AG08395 (cell line): ENCODE measurements around the gene PGRMC2.

ENCODE experiments used
- DNase-seq: peaks from one replicate; pipeline ENCODE4 v3.0.0; 2012; ENCODE audit warnings: mixed read lengths, low spot score

PGRMC2 gene, protein sequence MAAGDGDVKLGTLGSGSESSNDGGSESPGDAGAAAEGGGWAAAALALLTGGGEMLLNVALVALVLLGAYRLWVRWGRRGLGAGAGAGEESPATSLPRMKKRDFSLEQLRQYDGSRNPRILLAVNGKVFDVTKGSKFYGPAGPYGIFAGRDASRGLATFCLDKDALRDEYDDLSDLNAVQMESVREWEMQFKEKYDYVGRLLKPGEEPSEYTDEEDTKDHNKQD

DNA sequence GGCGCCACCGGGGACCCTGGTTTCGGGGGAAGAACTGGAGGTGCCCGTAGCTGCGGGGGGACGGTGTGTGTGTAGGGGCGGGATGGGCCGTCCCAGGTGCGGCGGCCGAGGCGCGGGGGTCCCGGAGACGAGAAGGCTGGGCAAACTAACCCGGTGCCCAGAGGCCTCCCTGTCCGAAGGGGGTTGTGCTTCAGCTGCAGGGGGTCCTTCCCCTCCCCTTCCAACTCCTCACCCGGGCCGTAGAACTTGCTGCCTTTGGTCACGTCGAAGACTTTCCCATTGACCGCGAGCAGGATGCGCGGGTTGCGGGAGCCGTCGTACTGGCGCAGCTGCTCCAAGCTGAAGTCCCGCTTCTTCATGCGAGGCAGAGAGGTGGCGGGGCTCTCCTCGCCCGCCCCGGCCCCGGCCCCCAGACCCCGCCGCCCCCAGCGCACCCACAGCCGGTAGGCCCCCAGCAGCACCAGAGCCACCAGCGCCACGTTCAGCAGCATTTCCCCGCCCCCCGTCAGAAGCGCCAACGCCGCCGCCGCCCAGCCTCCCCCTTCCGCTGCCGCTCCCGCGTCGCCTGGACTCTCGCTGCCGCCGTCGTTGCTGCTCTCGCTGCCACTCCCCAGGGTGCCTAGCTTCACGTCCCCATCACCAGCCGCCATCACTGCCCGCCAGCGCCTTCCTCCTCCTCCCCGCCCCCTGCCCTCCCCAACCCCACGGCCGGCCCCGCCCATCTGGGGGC is at the start of gene PGRMC2:
TSS of gene PGRMC2 (minus strand) at position 673 of the 730 bp plus-strand sequence. CDS start at position 650, 23 bp downstream.
- no peak for DNase-seq

DNA sequence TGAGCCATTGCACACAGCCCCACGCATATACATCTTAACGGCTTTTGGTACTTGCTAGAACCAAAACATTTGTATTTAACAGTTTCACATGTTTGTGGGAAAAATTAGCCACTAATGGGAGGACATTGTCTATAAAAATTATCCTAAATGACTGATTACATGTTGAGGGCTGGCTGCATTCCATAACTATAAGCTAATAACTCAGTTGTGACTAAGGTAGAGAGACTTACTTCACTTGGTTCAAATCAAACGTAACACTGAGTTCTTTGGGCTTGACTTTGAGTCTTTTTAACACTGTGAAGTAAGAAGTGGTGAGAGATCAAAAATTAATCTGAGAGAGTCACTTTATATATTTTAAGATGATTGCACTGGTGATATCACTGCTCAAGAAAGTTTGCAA is 47.9 kb upstream of the PGRMC2 start:
- no peak for DNase-seq

DNA sequence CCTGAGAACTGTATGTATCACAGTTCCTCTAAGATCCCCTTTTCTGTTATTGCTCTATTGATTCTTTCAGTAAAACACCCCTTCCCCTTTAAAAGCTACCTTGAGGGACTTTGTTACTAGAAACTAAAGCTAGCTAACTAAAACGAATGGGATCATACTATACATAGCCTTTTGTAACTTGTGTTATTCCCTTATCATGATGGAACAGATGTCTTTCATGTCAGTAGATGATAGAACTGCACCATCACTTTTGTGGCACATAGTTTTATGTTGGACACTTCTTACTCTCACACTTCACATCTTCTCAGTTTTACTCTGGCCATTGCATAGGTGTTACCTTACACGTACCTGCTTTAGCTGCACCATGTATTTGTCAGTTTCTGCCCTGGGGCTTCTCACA is 46.6 kb upstream of the PGRMC2 start:
- no peak for DNase-seq

DNA sequence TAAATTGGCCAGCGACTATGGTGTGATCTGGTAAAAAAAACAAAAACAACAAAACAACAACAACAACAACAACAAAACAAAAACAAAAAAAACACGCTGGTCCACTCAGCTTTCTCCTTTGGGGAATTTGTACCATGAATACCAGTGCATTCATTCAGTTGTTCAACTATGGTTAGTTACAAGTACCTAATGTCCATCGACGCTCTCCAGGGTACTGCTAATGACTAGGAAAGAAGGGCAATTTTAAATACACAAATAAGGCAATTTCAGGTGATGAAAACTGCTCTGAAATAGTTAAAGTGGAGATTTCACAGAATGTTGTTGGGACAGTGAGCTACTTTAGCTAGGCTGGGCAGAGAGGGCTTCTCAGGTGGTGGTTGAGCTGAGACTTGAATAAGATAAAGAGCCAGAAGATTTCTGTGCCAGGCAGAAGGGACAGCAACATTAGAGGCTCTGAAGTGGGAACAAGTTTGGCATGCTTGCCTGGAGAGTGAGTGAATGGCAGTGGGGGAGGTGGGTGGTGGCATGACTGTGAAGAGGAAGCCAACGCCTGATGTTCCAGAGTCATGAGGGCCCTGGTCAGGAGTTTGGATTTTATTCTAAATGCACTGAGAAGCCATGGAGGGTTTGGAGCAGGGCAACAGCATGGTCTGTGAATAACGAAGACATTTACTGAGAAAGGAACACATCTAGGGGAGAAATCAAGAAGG is 45.9 kb upstream of the PGRMC2 start:
- no peak for DNase-seq

DNA sequence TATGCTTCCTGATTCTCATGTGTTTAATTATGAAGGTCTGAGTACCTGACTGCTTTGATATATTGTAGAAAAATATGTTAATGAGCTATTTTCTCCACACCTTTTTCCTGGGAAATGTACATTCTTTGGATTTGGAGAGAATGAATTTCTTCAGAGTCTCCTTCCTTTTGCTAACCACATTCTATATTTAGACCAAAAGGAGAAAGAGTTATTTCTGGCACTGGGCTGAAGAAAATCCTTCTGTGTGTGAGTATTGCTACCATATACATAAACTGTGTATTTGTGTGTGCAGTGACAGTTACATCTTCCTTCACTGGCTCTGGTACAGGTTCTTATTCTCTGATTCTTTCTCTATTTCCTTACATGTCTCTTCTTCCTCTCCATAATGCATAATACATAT is 44.5 kb upstream of the PGRMC2 start:
- peak; percentile 26 for DNase-seq

DNA sequence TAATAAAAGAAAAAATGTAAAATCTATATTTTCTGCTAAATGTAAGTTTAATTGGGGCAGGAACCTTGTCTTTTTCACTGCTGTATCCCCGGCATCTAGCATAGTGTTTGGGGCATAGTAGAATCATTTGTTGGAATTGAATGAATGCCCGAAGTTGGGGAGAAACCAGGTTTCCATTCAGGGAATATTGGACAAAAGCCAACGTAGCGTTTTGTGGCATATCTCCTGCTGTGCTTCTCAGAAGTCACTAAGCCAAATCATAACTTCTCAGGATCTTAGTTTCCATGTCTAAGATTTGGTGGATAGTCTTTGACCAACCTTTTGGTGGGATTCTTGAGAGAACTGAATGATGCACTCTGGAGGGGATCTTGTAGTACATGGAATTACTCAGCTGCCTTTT is 42.0 kb upstream of the PGRMC2 start:
- DNase-seq, result no peak

DNA sequence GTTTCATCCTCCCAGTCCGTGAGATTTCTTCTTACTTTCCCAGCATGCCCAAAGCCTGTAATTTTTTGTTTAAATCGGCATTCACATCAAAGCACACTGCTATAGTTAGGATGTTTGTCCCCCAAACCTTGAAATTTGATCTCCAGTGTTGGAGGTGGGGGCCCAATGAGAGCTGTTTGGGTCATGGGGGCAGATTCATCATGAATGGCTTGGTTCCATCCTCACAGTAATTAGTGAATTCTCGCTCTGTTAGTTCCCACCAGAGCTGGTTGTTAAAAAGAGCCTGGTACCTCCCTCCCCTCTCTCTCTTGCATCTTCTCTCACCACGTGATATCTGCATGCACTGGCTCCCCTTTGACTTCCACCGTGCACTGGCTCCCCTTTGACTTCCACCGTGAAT is 40.5 kb upstream of the PGRMC2 start:
- DNase-seq, result no peak

DNA sequence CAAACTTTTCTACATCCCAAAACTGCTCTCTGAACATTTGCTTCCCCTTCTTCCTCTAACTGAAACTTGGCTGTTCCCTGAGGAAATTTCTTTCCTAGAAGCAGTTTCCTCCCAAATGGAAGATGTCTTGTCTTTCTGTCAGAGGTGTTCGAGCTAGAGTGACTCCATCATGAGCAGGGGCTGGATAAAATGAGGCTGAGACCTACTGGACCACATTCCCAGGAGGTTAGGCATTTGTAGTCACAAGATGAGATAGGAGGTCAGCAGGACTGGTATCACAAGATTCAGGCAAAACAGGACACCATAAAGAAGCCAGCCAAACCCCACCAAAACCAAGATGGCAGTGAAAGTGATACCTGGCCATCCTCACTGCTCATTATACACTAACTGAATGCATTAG is 35.8 kb upstream of the PGRMC2 start:
- DNase-seq, result no peak

DNA sequence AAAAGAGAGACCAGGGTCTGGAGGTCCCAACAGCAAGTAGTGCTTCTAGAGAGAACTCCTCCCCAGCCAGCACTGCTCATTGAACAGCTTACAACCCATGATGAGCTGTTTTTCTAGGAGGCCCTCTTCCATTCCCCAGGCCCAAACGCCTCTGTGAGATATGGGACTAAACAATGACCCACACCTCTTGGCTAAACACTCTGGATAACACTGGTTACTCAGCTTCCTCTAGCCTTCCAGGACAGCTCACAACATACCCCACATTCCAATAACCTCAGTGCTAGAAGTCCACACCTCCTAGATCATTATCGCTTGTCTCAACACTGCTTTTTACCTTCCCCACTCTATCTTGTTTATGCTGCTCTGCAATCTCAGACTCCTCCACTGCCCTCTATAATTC is 35.4 kb upstream of the PGRMC2 start:
- DNase-seq, result peak; percentile 83

DNA sequence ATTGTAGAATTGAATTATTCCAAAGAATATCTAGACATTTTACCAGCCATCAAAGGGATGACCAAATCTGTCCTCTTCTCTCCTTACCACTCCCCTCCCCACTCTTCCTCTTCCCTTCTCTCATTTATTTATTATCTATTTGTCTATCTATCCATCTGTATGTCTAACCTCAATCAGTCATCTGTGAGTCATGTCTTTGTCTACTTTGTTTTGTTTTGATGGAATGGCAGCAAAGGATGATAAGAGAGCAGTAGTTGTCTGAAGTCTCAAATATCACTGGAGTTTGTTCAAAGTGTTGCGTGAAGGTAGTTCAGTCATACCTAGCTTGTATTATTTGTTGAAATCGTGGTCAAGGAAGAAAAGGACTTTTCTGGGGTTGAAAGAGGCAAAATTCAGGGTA is 34.7 kb upstream of the PGRMC2 start:
- no peak for DNase-seq

DNA sequence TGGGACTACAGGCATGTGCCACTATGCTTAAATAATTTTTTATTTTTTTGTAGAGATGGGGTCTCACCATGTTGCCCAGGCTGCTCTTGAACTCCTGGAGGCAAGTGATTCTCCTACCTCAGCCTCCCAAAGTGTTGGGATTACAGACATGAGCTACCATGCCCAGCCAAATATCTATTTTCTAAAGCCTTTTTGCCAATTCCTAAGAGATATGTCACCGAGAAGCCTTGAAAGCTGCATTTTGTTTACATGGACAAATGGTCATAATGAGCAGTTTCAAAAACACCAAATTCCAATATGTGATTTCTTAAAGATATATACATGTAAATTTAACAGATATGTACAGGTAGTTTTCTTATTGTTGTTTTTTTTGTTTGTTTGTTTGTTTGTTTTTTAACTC is 33.0 kb upstream of the PGRMC2 start:
- DNase-seq, result no peak

DNA sequence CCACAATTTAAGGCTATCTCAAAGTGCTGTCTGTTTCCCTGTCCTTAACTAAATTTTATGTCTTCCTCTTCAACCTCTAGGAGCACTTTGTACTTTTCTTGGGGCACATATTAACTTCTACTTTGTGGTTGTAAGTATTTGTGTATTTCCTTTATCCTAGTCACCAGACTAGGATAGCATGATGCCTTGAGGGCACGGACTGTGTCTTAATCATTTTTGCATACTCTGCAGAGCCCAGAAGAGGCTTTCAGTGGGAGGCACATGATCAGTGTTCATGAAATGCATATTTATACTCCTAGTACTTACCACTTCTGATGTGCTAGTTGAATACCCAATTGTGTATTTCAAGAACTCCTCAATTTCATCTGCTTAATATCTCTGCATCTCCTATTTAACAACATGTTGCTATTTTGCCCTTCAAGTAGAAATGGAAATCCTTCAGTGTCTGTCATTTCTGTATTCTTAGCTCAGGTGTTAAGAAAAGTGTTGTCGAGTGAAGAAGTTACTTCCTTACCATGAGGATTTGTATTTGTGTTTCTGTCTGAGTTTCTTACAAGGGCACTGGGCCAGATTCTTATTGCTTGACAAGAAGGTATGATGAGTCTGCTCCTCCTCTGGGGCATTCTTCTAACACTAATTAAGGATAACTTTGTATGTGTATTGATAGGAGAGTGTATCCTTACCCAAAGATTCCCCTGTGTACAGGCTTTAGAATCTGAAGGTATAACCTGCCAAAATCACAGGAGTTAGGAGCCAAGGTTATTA is 28.3 kb upstream of the PGRMC2 start:
- no peak for DNase-seq

DNA sequence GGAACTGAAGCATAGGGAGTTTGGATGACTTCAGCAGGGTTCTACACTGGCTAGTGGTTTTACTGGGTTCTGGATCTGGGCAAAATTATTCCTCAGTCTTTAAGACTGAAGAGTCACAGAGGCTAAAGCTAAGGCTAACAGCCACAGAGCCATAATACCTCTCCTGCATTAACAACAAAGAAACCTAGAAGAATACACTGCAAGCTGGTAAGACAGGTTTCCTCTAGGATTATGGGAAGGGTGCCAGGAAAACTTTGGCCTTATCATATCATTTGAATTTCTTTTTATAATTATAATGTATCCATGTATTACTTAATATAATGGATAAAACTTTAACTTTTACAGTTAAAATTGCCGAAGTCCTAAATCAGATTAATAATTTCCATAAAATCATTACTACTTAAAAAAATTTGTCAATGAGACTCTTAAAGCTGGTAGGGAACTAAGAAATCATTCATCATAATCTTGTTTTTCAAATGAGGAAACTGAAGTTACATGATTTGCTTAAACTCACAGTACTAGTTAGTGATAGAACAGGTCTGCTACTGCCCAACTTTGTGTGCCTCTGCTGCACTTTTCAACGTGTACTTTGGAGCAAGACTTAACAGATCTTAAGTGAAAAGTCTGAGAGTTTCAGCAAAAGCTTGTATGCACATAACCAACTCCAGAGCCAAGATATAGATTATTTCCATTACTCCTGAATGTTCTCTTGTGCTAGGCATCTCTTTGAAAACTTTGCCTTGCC is 24.2 kb upstream of the PGRMC2 start:
- no peak for DNase-seq

DNA sequence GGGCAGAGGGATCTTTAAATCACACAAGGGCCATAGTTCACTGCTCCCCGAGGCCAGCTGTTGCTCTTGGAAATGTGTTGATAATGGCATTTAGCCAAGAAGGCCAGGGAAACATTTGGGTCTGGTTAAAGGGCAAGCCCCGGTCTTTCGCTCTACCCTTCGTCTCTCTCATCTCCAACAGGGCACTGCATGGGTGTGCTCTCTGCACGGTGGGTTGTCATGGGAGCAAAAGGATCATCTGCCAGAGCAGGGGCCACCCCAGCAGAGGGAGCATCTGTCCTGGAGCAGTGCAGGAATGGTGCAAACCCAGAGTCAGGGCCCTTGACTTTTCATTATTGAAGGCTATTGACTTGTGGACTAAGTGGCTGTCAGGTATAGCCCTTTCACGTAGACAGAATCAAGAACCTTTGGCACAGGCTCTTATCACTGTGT is 22.7 kb upstream of the PGRMC2 start:
- no peak for DNase-seq

DNA sequence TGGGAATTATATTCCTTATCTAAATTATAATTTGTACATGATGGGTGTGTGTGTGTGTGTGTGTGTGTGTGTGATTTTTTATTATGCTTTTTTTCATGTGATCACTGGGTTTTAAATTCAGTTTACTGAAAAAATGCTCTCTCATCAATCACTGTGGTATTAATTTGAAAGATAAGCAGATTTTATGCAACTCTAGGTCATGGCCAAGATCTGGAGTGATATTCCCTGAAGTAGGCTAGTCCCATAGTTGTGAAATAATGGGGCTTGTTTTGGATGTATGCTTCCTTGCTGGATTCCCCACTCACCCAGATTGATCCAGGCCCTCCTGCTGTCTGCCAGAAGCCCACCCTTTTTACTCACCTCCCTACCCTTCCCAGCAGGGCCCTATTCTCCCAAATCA is 22.0 kb upstream of the PGRMC2 start:
- no peak for DNase-seq

DNA sequence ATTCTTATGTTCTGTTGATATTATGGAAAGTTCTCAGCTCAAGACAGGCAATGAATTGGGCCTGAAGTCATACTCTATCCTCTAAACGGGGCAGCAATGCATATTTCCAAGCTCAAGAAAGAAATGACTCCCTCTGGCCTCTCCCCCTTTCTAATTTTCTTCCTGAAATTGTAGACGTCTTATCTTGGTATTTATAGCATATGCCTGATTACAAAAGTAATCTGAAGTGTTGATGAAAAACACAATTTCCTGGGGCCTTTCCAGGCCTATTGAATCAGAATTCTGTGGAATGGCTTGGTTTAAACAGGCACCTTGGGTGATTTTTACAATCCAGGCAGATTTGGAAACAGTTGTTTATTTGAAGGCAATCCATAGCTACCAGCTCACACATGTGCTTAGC is 21.4 kb upstream of the PGRMC2 start:
- no peak for DNase-seq

DNA sequence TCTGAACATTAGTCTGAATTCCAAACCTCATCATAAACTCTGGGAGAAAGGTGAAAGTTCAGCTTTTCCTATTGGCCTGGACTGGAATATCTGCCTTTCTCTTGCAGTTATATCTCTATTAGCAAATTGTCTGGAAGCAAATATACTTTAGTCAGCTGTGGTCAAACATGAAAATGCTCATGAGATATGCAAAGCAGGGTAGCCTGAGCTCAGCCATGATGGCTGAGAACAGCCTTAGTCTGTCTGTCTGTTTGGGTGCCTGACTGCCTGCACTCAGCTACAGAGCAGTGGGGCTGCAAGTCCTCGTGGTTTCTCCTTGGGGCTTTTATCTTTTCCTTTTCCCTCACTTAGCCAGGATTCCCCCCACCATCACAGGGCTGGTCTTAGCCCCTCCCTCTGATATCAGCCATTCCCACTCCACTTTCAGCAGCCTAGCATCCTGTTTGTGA is 19.5 kb upstream of the PGRMC2 start:
- no peak for DNase-seq

DNA sequence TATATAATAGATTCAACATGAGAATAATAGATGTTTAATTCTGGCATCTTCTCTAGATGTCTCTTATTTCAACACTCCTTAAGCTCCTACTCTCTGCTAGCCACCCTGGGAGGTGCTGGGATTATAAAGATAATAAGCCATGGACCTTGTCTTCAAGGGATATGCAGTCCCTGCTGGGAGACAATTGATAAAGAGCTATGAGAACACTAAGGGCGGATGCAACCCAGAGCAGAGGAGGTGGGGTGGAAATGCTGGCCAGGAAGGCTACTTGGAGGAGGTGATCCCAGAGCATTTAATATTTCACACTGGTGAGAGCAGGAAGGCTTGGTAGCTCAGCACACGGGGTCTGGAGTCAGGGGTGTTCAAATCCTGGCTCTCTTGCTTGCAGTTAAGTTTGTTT is 18.3 kb upstream of the PGRMC2 start:
- no peak for DNase-seq

DNA sequence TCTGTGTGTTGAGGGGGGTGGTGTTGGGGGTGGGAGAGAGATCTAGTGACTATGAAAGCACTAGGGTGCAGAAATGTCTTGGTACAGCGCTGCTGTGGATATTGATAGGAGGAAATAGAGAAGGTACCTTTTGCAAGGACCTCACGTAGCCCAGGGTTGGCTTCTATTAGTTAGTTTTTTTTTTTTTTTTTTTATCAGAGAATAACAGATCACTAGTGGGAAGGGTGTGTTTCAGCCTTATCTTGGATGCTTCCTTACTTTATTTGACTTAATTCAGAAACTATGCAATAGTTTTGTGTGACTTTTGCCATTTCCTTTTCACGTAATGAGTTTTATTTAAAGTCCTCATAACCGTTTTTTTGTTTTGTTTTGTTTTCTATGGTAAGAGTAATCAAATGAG is 16.4 kb upstream of the PGRMC2 start:
- no peak for DNase-seq

DNA sequence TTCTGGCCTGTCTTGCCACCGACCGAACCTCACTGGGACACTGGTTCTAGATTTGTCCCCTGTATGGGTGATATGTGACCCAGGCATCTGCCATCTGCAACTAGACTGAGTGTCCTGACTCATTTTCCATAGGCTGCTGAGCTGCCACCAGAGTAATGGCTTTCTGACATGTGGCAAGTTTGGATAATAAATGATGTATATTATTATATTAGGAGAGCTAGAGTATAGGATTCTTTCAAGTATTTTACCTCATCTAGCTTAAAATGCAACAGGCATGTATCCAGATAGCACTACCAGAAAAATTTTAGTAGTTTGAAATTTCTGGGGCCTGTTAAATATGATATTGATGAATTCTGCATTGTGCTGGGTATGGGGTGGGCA is 15.8 kb upstream of the PGRMC2 start:
- no peak for DNase-seq

DNA sequence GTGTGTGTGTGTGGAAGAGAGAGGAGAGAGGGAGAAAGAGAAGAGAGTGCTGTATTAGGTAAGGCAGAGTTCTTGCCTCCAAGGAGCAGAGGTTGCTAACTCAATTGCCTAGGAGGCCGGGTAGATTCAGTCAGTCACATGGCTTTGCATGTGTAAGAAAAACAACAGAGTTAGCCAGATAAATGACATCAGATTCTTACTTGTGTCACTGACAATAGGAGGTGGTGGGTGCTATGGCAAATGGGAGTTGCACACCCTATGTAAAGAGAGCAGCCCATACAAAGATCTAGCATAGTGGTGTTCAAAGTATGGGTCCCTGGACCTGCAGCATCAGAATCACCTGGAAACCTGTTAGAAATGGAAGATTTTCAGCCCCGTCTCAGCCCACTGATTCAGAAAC is 14.4 kb upstream of the PGRMC2 start:
- DNase-seq, result no peak

DNA sequence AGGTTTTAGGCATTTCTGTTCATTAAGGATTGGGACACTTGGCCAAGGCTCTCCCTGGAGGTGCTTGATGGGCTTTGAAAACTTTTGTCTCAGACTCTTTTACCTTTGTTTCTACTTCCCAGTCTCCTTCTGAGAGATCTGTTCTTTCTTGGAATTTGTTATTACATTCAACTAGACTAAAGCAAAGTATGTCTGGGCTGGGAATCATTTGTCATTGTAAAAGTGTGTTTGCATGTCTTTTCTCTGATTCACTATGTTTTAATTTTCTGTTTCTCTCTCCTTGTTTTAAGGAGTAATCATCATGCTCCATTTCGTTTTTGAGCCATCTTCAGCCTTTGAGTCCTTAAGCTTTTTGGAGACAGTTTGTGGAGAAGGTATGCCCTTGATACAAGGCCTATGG is 12.2 kb upstream of the PGRMC2 start:
- no peak for DNase-seq
